Effector memory CD4-positive, alpha-beta T cell (primary cell): ENCODE data around the gene TMPRSS5.

Experiments
- DNase-seq, 3 donors: peaks; one replicate each; pipeline ENCODE4 v3.0.0-alpha.2; 2020
- H3K27ac ChIP-seq: 2 replicates; pipeline ENCODE4 v1.7.0; 2013; ENCODE audit warnings: mild to moderate bottlenecking, low read length, moderate library complexity; ENCODE audit not compliant: insufficient read depth, poor library complexity, severe bottlenecking
- H3K27me3 ChIP-seq: replicated peaks from 2 replicates; pipeline ENCODE4 v1.7.0; 2013; ENCODE audit warnings: mild to moderate bottlenecking, low read length; ENCODE audit not compliant: insufficient read depth, control insufficient read depth, poor library complexity, severe bottlenecking
- H3K36me3 ChIP-seq: 2 replicates; pipeline ENCODE4 v1.7.0; 2013; ENCODE audit warnings: mild to moderate bottlenecking, low read length, moderate library complexity; ENCODE audit not compliant: control insufficient read depth, insufficient read depth
- H3K4me1 ChIP-seq: 2 replicates; pipeline ENCODE4 v1.7.0; 2013; ENCODE audit warnings: low read length, mild to moderate bottlenecking; ENCODE audit not compliant: control insufficient read depth, insufficient read depth, poor library complexity, severe bottlenecking
- H3K4me3 ChIP-seq: 2 replicates; pipeline ENCODE4 v1.7.0; 2013; ENCODE audit warnings: low read length, low read depth, mild to moderate bottlenecking; ENCODE audit not compliant: insufficient read depth, poor library complexity, severe bottlenecking
- H3K9me3 ChIP-seq: 2 replicates; pipeline ENCODE4 v1.7.0; 2013; ENCODE audit warnings: mild to moderate bottlenecking, low read length, moderate library complexity; ENCODE audit not compliant: control insufficient read depth

Gene TMPRSS5

GRCh38 chr11:113670831-113671215 is 35.3 kb downstream of the TMPRSS5 start:
- Histone ChIP-seq H3K4me3 (no peak overlapping the region), H3K36me3 (no peaks in the 10 kb centered on the region), H3K27ac (no peak overlapping the region), H3K4me1 (no peaks in the 10 kb centered on the region), H3K9me3 (no peaks in the 10 kb centered on the region), H3K27me3 (no peaks in the 10 kb centered on the region)
- DNase-seq = no peak

- Histone ChIP-seq H3K36me3 (no peaks in the 10 kb centered on the region), H3K4me1 (no peaks in the 10 kb centered on the region), H3K9me3 (no peaks in the 10 kb centered on the region), H3K4me3 (no peak overlapping the region), H3K27me3 (no peaks in the 10 kb centered on the region), H3K27ac (no peak overlapping the region)
- no peak for DNase-seq
Observed at GRCh38 chr11:113670149-113670830, 35.8 kb downstream of the TMPRSS5 start.

- DNase-seq = no peak
- no peaks in the 10 kb centered on the region for H3K9me3 ChIP-seq
- H3K27ac ChIP-seq = no peak overlapping the region
- no peaks in the 10 kb centered on the region for H3K36me3 ChIP-seq
- H3K27me3 ChIP-seq = no peaks in the 10 kb centered on the region
- no peak overlapping the region for H3K4me3 ChIP-seq
- no peaks in the 10 kb centered on the region for H3K4me1 ChIP-seq
Observed at GRCh38 chr11:113668255-113668654, 37.9 kb downstream of the TMPRSS5 start.

- no peaks in the 10 kb centered on the region for H3K36me3 ChIP-seq
- no peaks in the 10 kb centered on the region for H3K4me1 ChIP-seq
- H3K4me3 ChIP-seq = no peak overlapping the region
- no peak for DNase-seq
- H3K27ac ChIP-seq = no peak overlapping the region
- no peaks in the 10 kb centered on the region for H3K9me3 ChIP-seq
- no peaks in the 10 kb centered on the region for H3K27me3 ChIP-seq
Observed at GRCh38 chr11:113667801-113668200, 38.3 kb downstream of the TMPRSS5 start.

GRCh38 chr11:113666584-113666983 is 39.5 kb downstream of the TMPRSS5 start:
- Histone ChIP-seq H3K27me3 (no peaks in the 10 kb centered on the region), H3K27ac (no peak overlapping the region), H3K4me1 (no peaks in the 10 kb centered on the region), H3K36me3 (no peaks in the 10 kb centered on the region), H3K9me3 (no peaks in the 10 kb centered on the region), H3K4me3 (no peak overlapping the region)
- DNase-seq = no peak

GRCh38 chr11:113664981-113665710 is 41.0 kb downstream of the TMPRSS5 start:
- no peak overlapping the region for H3K4me3 ChIP-seq
- H3K27ac ChIP-seq = no peak overlapping the region
- DNase-seq = no peak
- H3K36me3 ChIP-seq = no peaks in the 10 kb centered on the region
- no peaks in the 10 kb centered on the region for H3K9me3 ChIP-seq
- no peaks in the 10 kb centered on the region for H3K4me1 ChIP-seq
- no peaks in the 10 kb centered on the region for H3K27me3 ChIP-seq

GRCh38 chr11:113664069-113664980 is 41.8 kb downstream of the TMPRSS5 start:
- Histone ChIP-seq H3K4me1 (no peaks in the 10 kb centered on the region), H3K4me3 (no peak overlapping the region), H3K27ac (no peak overlapping the region), H3K27me3 (no peaks in the 10 kb centered on the region), H3K9me3 (no peaks in the 10 kb centered on the region), H3K36me3 (no peaks in the 10 kb centered on the region)
- no peak for DNase-seq

- Histone ChIP-seq H3K4me3 (no peak overlapping the region), H3K36me3 (no peaks in the 10 kb centered on the region), H3K27me3 (no peaks in the 10 kb centered on the region), H3K27ac (no peak overlapping the region), H3K4me1 (no peaks in the 10 kb centered on the region), H3K9me3 (no peaks in the 10 kb centered on the region)
- no peak for DNase-seq
Observed at GRCh38 chr11:113663567-113663966, 42.5 kb downstream of the TMPRSS5 start.

- DNase-seq = no peak
- no peaks in the 10 kb centered on the region for H3K9me3 ChIP-seq
- H3K4me1 ChIP-seq = no peaks in the 10 kb centered on the region
- H3K36me3 ChIP-seq = no peaks in the 10 kb centered on the region
- H3K4me3 ChIP-seq = no peak overlapping the region
- H3K27ac ChIP-seq = no peak overlapping the region
- no peaks in the 10 kb centered on the region for H3K27me3 ChIP-seq
Observed at GRCh38 chr11:113655771-113656170, 50.3 kb downstream of the TMPRSS5 start.

GRCh38 chr11:113651023-113651422 is 55.1 kb downstream of the TMPRSS5 start:
- DNase-seq = no peak
- H3K27me3 ChIP-seq = no peaks in the 10 kb centered on the region
- H3K36me3 ChIP-seq = no peaks in the 10 kb centered on the region
- H3K4me3 ChIP-seq = no peak overlapping the region
- no peak overlapping the region for H3K27ac ChIP-seq
- H3K9me3 ChIP-seq = no peaks in the 10 kb centered on the region
- no peaks in the 10 kb centered on the region for H3K4me1 ChIP-seq
